Raji (cell line): ENCODE results near the gene CEP41.

Source experiments
- POLR2A ChIP-seq: IDR thresholded peaks from 2 replicates; pipeline ENCODE4 v1.6.1; 2011; ENCODE audit warnings: low read depth, low read length, control low read depth; ENCODE audit not compliant: insufficient read depth

Gene CEP41

GRCh38 chr7:130377178-130377577 lies 63.6 kb downstream of the CEP41 start:
- no peak for TF ChIP-seq POLR2A

- TF ChIP-seq POLR2A, result no peak
These were observed 66.3 kb downstream of the CEP41 start for GRCh38 chr7:130374507-130374906.

GRCh38 chr7:130372402-130373165 lies 68.2 kb downstream of the CEP41 start:
- TF ChIP-seq POLR2A, result no peak

GRCh38 chr7:130371046-130371445 lies 69.8 kb downstream of the CEP41 start:
- TF ChIP-seq POLR2A, result no peak

GRCh38 chr7:130369831-130370550 lies 70.8 kb downstream of the CEP41 start:
- no peak for TF ChIP-seq POLR2A

- no peak for TF ChIP-seq POLR2A
These were observed 71.6 kb downstream of the CEP41 start for GRCh38 chr7:130369110-130369711.

- no peak for TF ChIP-seq POLR2A
These were observed 72.7 kb downstream of the CEP41 start for GRCh38 chr7:130367836-130368746.

- TF ChIP-seq POLR2A, result no peak
These were observed 73.6 kb downstream of the CEP41 start for GRCh38 chr7:130367088-130367755.

- TF ChIP-seq POLR2A, result no peak
These were observed 74.3 kb downstream of the CEP41 start for GRCh38 chr7:130366564-130366963.

- no peak for TF ChIP-seq POLR2A
These were observed 75.0 kb downstream of the CEP41 start for GRCh38 chr7:130365511-130366441.

- no peak for TF ChIP-seq POLR2A
These were observed 75.7 kb downstream of the CEP41 start for GRCh38 chr7:130365088-130365487.

- no peak for TF ChIP-seq POLR2A
These were observed 76.4 kb downstream of the CEP41 start for GRCh38 chr7:130364451-130364850.

GRCh38 chr7:130363026-130363847 lies 77.6 kb downstream of the CEP41 start:
- no peak for TF ChIP-seq POLR2A

GRCh38 chr7:130362251-130362816 lies 78.5 kb downstream of the CEP41 start:
- no peak for TF ChIP-seq POLR2A
